ENCODE results near the gene MOBP. TPM values are rescaled to one million over a fixed set of nuclear protein-coding genes. Genes with fewer than 3 reads are reported as not detected.
A peak's percentile ranks its signal among the peaks of the same experiment; 100 is the strongest.

MOBP gene
- total and polyA plus RNA-seq, 9 of the 15 experiments (the other 6 are each of a cell fraction or from before 2014, with no cell fraction given), result 0.09 to 0.33 (median 0.11) TPM; not detected in 4

GRCh38 chr3:39468108-39468436, 592 bp downstream of the MOBP start:
- Histone ChIP-seq H3K9me1 (ENCODE audit: control insufficient read depth, insufficient read depth, low read length) (no peaks in the 10 kb centered on the region), H3K9me3 (replicated peaks; ENCODE audit: control insufficient read depth, insufficient read depth, low read depth, low read length) (no peaks in the 10 kb centered on the region), H3K4me1 (replicated peaks in 1 of 2; ENCODE audit: control insufficient read depth in 2 of 2, insufficient read depth in 2 of 2, low read length in 2 of 2) (no peaks in the 10 kb centered on the region), H3K4me3 (no peak overlapping the region), H3K36me3 (ENCODE audit: control insufficient read depth, insufficient read depth, low read length) (no peaks in the 10 kb centered on the region), H3K79me2 (ENCODE audit: control insufficient read depth, insufficient read depth, low read length) (no peaks in the 10 kb centered on the region), H2AFZ (ENCODE audit: low read depth, low read length) (no peak overlapping the region), H4K20me1 (replicated peaks; ENCODE audit: control insufficient read depth, insufficient read depth, low read length) (no peaks in the 10 kb centered on the region), H3K9ac (ENCODE audit: insufficient read depth in 1 of 2, low read depth in 2 of 2, low read length in 2 of 2) (no peak overlapping the region), H3K27me3 (ENCODE audit: control insufficient read depth in 2 of 2, insufficient read depth in 2 of 2, low read length in 2 of 2) (peaks cover 0 to 14% of the 10 kb centered on the region in 2 experiments; a peak in 1 of 5 replicates), H3K27ac (ENCODE audit: extremely low read depth, low read depth, low read length) (no peak overlapping the region), H3K4me2 (ENCODE audit: insufficient read depth, low read length) (no peak overlapping the region)
- no peak for DNase-seq (ENCODE audit: extremely low read depth in 1 of 4, low spot score in 3 of 4)
- ChIA-PET POLR2A (no interaction called here), CTCF (ENCODE audit: low intra/inter-chr PET ratio) (no interaction called here)
- ATAC-seq, result no peak
- FAIRE-seq, result no peak
- TF ChIP-seq CTCF (IDR thresholded peaks at IDR 0.05 in 2 of 3, conservative IDR thresholded peaks at IDR 0.05 in 1 of 3; ENCODE audit: insufficient read depth in 2 of 3, low read depth in 1 of 3, low read length in 3 of 3) (0 out of 6 replicates have a peak, but pooled peaks of 1 of the 3 experiments have one; percentile 2), FOXO4 (CRISPR knock-in tag; IDR thresholded peaks at IDR 0.05) (no peak)
- no TSS peak for BruUV-seq (replicated peaks)
- 1% methylated on average over 4 of the region's 4 CpGs for WGBS (ENCODE audit: insufficient coverage, low coverage, missing lambda C conversion rate)
- in situ Hi-C loops (cut with MboI) (no loop called here), intact Hi-C loops (cut with micrococcal nuclease) (no loop called here)

All from K562 (cell line).